ENCODE results near the gene CST5. TPM values are rescaled to one million over a fixed set of nuclear protein-coding genes. Genes with fewer than 3 reads are reported as not detected.
"Not testable (repeated sequence)": the region's sequence is repeated elsewhere in the genome, so short reads cannot be mapped to it uniquely, and the experiment has no call there.

The CST5 gene
- total RNA-seq, 4 donors from 2014 or later, result not detected

DNA sequence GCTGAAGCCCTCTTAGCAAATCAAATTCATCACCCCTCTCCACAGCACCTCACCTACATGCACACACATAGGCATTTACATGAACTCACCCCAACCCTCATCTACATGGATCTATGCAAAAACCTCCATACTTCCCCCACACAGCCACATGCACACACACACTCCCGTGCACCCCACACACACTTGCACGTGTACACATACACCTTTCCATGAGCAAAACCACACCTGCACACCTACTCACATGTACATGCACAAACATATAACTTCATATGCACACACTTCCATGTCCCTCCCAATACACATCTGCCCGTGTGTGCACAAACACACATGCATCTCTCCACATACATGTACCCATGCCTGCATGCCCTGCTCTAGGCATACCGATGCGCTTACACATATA is 23.3 kb downstream of the CST5 start:
- Histone ChIP-seq H3K36me3 (no peaks in the 10 kb centered on the region), H3K27ac (no peak overlapping the region), H3K27me3 (no peaks in the 10 kb centered on the region), H3K9me3 (no peaks in the 10 kb centered on the region), H3K4me3 (no peak overlapping the region), H3K4me1 (no peaks in the 10 kb centered on the region)
- no peak for DNase-seq
- TF ChIP-seq, protein P1, sequence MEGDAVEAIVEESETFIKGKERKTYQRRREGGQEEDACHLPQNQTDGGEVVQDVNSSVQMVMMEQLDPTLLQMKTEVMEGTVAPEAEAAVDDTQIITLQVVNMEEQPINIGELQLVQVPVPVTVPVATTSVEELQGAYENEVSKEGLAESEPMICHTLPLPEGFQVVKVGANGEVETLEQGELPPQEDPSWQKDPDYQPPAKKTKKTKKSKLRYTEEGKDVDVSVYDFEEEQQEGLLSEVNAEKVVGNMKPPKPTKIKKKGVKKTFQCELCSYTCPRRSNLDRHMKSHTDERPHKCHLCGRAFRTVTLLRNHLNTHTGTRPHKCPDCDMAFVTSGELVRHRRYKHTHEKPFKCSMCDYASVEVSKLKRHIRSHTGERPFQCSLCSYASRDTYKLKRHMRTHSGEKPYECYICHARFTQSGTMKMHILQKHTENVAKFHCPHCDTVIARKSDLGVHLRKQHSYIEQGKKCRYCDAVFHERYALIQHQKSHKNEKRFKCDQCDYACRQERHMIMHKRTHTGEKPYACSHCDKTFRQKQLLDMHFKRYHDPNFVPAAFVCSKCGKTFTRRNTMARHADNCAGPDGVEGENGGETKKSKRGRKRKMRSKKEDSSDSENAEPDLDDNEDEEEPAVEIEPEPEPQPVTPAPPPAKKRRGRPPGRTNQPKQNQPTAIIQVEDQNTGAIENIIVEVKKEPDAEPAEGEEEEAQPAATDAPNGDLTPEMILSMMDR (IDR thresholded peaks at IDR 0.05), result no peak
- no peak for TF ChIP-seq POLR2A (IDR thresholded peaks at IDR 0.05)

DNA sequence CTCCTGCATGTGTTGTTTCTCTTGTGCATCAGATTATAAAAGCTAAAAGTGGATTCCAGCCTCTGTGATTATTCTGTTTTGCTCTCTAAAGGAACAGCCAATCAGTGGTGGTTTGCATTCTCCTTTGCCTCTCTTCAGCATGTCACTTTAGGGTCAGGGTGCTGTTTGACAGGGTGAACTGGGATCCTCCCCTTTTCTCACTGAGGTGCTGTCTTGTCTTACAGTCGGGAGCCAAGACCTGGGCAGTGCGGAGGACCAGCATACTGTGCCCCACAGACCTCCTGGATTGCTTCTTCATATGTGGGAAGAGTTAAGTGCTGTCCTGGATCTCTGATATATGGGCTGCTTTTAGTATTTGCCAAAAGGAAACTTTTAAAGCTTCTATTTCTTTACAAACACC is 37.9 kb downstream of the CST5 start:
- no peak for DNase-seq
- Histone ChIP-seq H3K4me1 (no peaks in the 10 kb centered on the region), H3K36me3 (no peaks in the 10 kb centered on the region), H3K9me3 (no peaks in the 10 kb centered on the region), H3K27ac (no peak overlapping the region), H3K27me3 (no peaks in the 10 kb centered on the region), H3K4me3 (no peak overlapping the region)
- TF ChIP-seq, protein P1 (IDR thresholded peaks at IDR 0.05), result no peak
- TF ChIP-seq POLR2A (IDR thresholded peaks at IDR 0.05), result no peak

GRCh38 chr20:23835716-23836115 is 43.8 kb downstream of the CST5 start:
- H3K27me3 ChIP-seq, result no peaks in the 10 kb centered on the region
- TF ChIP-seq, protein P1 (IDR thresholded peaks at IDR 0.05), result no peak
- TF ChIP-seq POLR2A (IDR thresholded peaks at IDR 0.05), result no peak
- H3K4me1 ChIP-seq, result no peaks in the 10 kb centered on the region
- H3K4me3 ChIP-seq, result no peak overlapping the region
- no peak overlapping the region for H3K27ac ChIP-seq
- no peak for DNase-seq
- no peaks in the 10 kb centered on the region for H3K36me3 ChIP-seq
- no peaks in the 10 kb centered on the region for H3K9me3 ChIP-seq

- Histone ChIP-seq H3K4me1 (no peaks in the 10 kb centered on the region), H3K27me3 (no peaks in the 10 kb centered on the region), H3K4me3 (no peak overlapping the region), H3K9me3 (no peaks in the 10 kb centered on the region), H3K36me3 (no peaks in the 10 kb centered on the region), H3K27ac (no peak overlapping the region)
- no peak for DNase-seq
- TF ChIP-seq, protein P1 (IDR thresholded peaks at IDR 0.05), result no peak
- no peak for TF ChIP-seq POLR2A (IDR thresholded peaks at IDR 0.05)
These were observed 46.6 kb downstream of the CST5 start for GRCh38 chr20:23832775-23833513.

- H3K27me3 ChIP-seq, H3K9me3 ChIP-seq, H3K4me1 ChIP-seq, H3K36me3 ChIP-seq, DNase-seq, H3K27ac ChIP-seq, H3K4me3 ChIP-seq: not testable (repeated sequence)
These were observed 47.6 kb downstream of the CST5 start for GRCh38 chr20:23831961-23832360.

GRCh38 chr20:23826541-23827021 is 53.0 kb downstream of the CST5 start, which contains the start of gene CST2:
CST2 (minus strand) TSS chr20:23826729; CDS start chr20:23826660, 69 bp downstream.
- no peak for TF ChIP-seq POLR2A (IDR thresholded peaks at IDR 0.05)
- TF ChIP-seq, protein P1 (IDR thresholded peaks at IDR 0.05), result no peak
- Histone ChIP-seq H3K27me3 (no peaks in the 10 kb centered on the region), H3K9me3 (no peaks in the 10 kb centered on the region), H3K4me1 (no peaks in the 10 kb centered on the region), H3K27ac (no peak within 1 kb of the TSS), H3K4me3 (no peak within 1 kb of the TSS), H3K36me3 (no peaks in the 10 kb centered on the region)
- DNase-seq, result no peak

Other genes with a start within 250 kb of the CST5 start
- 1,000 to 10,000 TPM in 2 of 4 donors, 100 to 1,000 TPM in 2; 221 to 1,587 (median 1,027) TPM for gene CST3, start 241.8 kb downstream of the CST5 start, total RNA-seq
- gene CST4, start 190.7 kb downstream of the CST5 start, total RNA-seq, result not detected
- gene CST1, start 128.8 kb downstream of the CST5 start, total RNA-seq, result not detected
- gene CST2, start 53.0 kb downstream of the CST5 start, total RNA-seq, result not detected
- gene GGTLC1, start 109.0 kb upstream of the CST5 start, total RNA-seq, result not detected

Measured in Peyer's patch (tissue), 4 donors.